Measurements from ENCODE around the gene ZFP92. TPM values are rescaled to one million over a fixed set of nuclear protein-coding genes. Genes with fewer than 3 reads are reported as not detected.

Gene ZFP92
- total and polyA plus RNA-seq, 10 of the 15 experiments (the other 5 are each of a cell fraction or from before 2014, with no cell fraction given), result 0.02 to 1.6 (median 0.09) TPM; not detected in 2

GRCh38 chrX:153420851-153421599 lies 9.8 kb downstream of the ZFP92 start:
- Histone ChIP-seq H3K27ac (ENCODE audit: control insufficient read depth, insufficient read depth) (no peak overlapping the region), H3K9me3 (replicated peaks; ENCODE audit: control insufficient read depth, insufficient read depth, low read length) (no peaks in the 10 kb centered on the region; the same call in 2 of the 3 replicates), H3K4me2 (ENCODE audit: control insufficient read depth, insufficient read depth) (no peak overlapping the region), H3K4me1 (ENCODE audit: control insufficient read depth, insufficient read depth, low read length) (no peaks in the 10 kb centered on the region), H3K27me3 (replicated peaks in 1 of 2; ENCODE audit: control insufficient read depth in 2 of 2, insufficient read depth in 2 of 2, low read length in 1 of 2) (no peaks in the 10 kb centered on the region), H3K9ac (ENCODE audit: control insufficient read depth, insufficient read depth, low read length) (no peak overlapping the region), H3K79me2 (ENCODE audit: control insufficient read depth, insufficient read depth, low read length) (no peaks in the 10 kb centered on the region), H3K36me3 (ENCODE audit: control insufficient read depth in 2 of 2, insufficient read depth in 2 of 2, low read length in 1 of 2) (no peaks in the 10 kb centered on the region; a peak in 1 of 4 replicates), H4K20me1 (ENCODE audit: control insufficient read depth, insufficient read depth) (no peaks in the 10 kb centered on the region), H2AFZ (ENCODE audit: control insufficient read depth, low read depth, low read length) (no peak overlapping the region), H3K4me3 (no peak overlapping the region)
- BruUV-seq (replicated peaks), result no TSS peak
- TF ChIP-seq ZNF384 (IDR thresholded peaks at IDR 0.05; ENCODE audit: borderline replicate concordance, low read depth, low read length) (no peak), EGR1 (IDR thresholded peaks at IDR 0.05; ENCODE audit: borderline replicate concordance in 1 of 2, low read depth in 2 of 2, low read length in 2 of 2) (no peak), YY1 (IDR thresholded peaks at IDR 0.05; ENCODE audit: low read depth, low read length) (no peak), CHD2 (IDR thresholded peaks at IDR 0.05; ENCODE audit: borderline replicate concordance, low read depth, low read length) (no peak), HCFC1 (IDR thresholded peaks at IDR 0.05; ENCODE audit: low read length) (no peak), SKIL (IDR thresholded peaks at IDR 0.05; ENCODE audit: low read depth, poor library complexity, severe bottlenecking) (no peak), BCL11A (IDR thresholded peaks at IDR 0.05; ENCODE audit: low read depth, low read length) (no peak)
- intact Hi-C loops (cut with micrococcal nuclease; ENCODE audit: unreplicated experiment) (no loop called here), in situ Hi-C loops (cut with MboI) (no loop called here)
- no peak for FAIRE-seq
- SMC1A ChIA-PET (ENCODE audit: uncharacterized antibody, unreplicated experiment), result no interaction called here
- POLR2A ChIA-PET, result no interaction called here
- RAD21 ChIA-PET (ENCODE audit: unreplicated experiment), result no interaction called here
- DNase-seq (ENCODE audit: low read depth, low spot score), result no peak
- no peak for ATAC-seq
- WGBS (ENCODE audit: insufficient coverage, insufficient replicate concordance, low lambda C conversion rate, missing lambda C conversion rate), result 97% methylated on average over 85 of the region's 91 CpGs
- CTCF ChIA-PET, result no interaction called here
